Breast epithelium (tissue), 3 donors: ENCODE measurements around the gene P3H2.

Source experiments
- POLR2A ChIP-seq: fragments of 450-650 bp; IDR thresholded peaks from one replicate; pipeline ENCODE4 v1.6.1; 2016; ENCODE audit warnings: antibody characterized with exemption, mild to moderate bottlenecking, moderate library complexity
- POLR2AphosphoS5 ChIP-seq, 3 donors: sonication (generic); formaldehyde crosslinking; IDR thresholded peaks; one replicate each; pipeline ENCODE4 v1.6.1; 2017; ENCODE audit warnings: antibody characterized with exemption in 3 of 3
- TF ChIP-seq, protein P1 (sequence below), 3 donors: fragments of 450-650 bp; IDR thresholded peaks; one replicate each; pipeline ENCODE4 v1.5.1; 2016 to 2017; ENCODE audit warnings: antibody characterized with exemption in 3 of 3, mild to moderate bottlenecking in 3 of 3, moderate library complexity in 3 of 3

DNA sequence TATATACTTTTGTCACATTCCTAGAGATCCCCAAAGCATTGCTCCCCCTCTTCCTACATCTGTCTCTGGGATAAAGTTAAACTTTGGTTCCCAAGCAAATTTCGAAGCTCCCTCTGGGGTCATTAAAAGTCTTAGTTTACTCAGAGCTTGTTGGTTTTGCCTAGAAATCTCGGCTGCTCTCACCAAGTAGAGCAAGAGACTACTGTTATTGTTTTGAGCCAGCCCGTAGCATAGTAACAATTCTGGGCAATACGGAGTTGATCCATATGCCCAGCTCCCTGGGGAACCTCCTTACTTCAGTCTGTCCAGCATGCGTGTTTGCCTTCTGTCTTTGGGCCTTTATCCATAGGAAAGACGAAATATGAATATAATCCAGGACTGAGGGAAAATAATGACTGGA, 10.0 kb upstream of the P3H2 start:
- no peak for TF ChIP-seq POLR2A
- TF ChIP-seq, protein P1, sequence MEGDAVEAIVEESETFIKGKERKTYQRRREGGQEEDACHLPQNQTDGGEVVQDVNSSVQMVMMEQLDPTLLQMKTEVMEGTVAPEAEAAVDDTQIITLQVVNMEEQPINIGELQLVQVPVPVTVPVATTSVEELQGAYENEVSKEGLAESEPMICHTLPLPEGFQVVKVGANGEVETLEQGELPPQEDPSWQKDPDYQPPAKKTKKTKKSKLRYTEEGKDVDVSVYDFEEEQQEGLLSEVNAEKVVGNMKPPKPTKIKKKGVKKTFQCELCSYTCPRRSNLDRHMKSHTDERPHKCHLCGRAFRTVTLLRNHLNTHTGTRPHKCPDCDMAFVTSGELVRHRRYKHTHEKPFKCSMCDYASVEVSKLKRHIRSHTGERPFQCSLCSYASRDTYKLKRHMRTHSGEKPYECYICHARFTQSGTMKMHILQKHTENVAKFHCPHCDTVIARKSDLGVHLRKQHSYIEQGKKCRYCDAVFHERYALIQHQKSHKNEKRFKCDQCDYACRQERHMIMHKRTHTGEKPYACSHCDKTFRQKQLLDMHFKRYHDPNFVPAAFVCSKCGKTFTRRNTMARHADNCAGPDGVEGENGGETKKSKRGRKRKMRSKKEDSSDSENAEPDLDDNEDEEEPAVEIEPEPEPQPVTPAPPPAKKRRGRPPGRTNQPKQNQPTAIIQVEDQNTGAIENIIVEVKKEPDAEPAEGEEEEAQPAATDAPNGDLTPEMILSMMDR (IDR thresholded peaks at IDR 0.05) = no peak
- no peak for TF ChIP-seq POLR2AphosphoS5 (IDR thresholded peaks at IDR 0.05)
